Brain microvascular endothelial cell (primary cell): ENCODE measurements around the gene MAN1A2.

Experiments
- DNase-seq: peaks from one replicate; pipeline ENCODE4 v3.0.0-alpha.2; 2020
- H3K27ac ChIP-seq: fragments of 250-450 bp; sonication (Bioruptor Pico); 2 replicates; pipeline ENCODE4 v1.5.1; 2020; ENCODE audit warnings: mild to moderate bottlenecking, moderate library complexity
- H3K27me3 ChIP-seq: fragments of 250-450 bp; sonication (Bioruptor Pico); replicated peaks from 2 replicates; pipeline ENCODE4 v1.5.1; 2020; ENCODE audit warnings: mild to moderate bottlenecking
- H3K36me3 ChIP-seq: fragments of 250-450 bp; sonication (Bioruptor Pico); replicated peaks from 2 replicates; pipeline ENCODE4 v1.5.1; 2020; ENCODE audit warnings: mild to moderate bottlenecking
- H3K4me3 ChIP-seq: 2 replicates; pipeline ENCODE4 v1.5.1; 2011; ENCODE audit warnings: low read depth, mild to moderate bottlenecking, control low read depth, low read length, moderate library complexity
- CTCF ChIP-seq: IDR thresholded peaks from 2 replicates; pipeline ENCODE4 v1.5.1; 2011; ENCODE audit warnings: low read depth, mild to moderate bottlenecking, moderate library complexity, low read length, control low read depth, inconsistent platforms; ENCODE audit errors: missing control alignments
- in situ Hi-C: cut with HindIII; loops from 2 replicates; pipeline ENCODE4 v1.10.0; 2017; ENCODE audit warnings: low sequenced_read_pairs, low pct_ligation_motif_present

MAN1A2 gene

DNA sequence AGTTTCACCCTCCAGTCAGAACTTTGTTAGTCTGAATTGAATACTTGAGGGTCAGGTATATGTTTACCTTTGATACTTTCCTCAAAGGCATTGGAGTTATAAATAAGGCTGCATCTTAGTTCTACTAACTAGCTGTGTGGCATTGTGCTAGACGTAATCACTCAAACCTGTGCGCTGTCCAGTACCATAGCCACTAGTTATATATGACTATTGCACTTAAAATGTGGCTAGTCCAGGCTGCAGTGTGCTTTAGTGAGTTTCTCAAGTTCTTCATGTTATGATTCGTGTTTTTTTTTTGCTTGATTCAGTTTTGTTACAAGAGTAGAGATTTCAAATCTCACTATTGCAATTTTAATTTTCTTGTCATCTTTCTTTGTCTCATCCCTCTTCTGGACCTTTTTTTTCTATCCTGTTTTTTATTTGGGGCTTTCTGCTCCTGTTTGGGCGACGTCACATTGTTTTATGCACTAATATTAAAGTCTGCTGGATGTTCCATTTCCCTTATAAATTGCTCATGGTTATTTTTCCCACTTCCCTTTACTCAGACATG lies 5.7 kb downstream of the MAN1A2 start:
- no peak overlapping the region for H3K27ac ChIP-seq
- no peak for TF ChIP-seq CTCF
- no peak for DNase-seq
- no peaks in the 10 kb centered on the region for H3K36me3 ChIP-seq
- no peaks in the 10 kb centered on the region for H3K27me3 ChIP-seq
- H3K4me3 ChIP-seq = no peak overlapping the region
- in situ Hi-C loops = no loop called here

GRCh38 chr1:117373932-117374331 lies 6.7 kb downstream of the MAN1A2 start:
- Histone ChIP-seq H3K27me3 (no peaks in the 10 kb centered on the region), H3K36me3 (no peaks in the 10 kb centered on the region), H3K27ac (no peak overlapping the region), H3K4me3 (no peak overlapping the region)
- in situ Hi-C loops = no loop called here
- no peak for DNase-seq
- TF ChIP-seq CTCF = no peak

GRCh38 chr1:117375327-117375726 lies 8.1 kb downstream of the MAN1A2 start:
- no peak for TF ChIP-seq CTCF
- in situ Hi-C loops = no loop called here
- Histone ChIP-seq H3K27ac (no peak overlapping the region), H3K4me3 (no peak overlapping the region), H3K36me3 (no peaks in the 10 kb centered on the region), H3K27me3 (no peaks in the 10 kb centered on the region)
- DNase-seq = no peak

DNA sequence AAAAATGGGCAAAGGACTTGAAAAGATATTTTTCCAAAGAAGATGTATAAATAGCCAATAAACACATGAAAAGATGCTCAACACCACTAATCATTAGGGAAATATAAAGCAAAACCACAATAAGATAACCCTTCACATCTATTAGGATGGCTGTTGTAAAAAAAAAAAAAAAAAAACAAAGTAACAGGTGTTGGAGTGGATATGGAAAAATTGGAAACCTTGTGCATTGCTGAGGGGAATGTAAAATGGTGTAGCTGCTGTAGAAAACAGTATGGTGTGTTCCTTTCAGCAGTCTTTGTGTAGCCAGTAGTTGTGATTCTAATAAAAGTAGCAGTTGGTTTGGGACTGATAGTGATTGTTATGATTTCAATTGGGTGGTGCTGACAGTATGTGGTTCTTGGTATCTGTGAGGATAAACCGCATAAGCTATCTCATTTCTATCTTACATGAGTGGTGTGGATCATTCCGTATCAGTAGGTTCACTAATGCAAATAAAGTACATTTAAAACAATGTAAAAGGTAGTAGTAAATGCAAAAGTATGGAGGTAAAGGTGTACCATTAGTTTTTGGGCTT lies 19.9 kb downstream of the MAN1A2 start:
- Histone ChIP-seq H3K4me3 (no peak overlapping the region), H3K36me3 (no peaks in the 10 kb centered on the region), H3K27ac (no peak overlapping the region), H3K27me3 (no peaks in the 10 kb centered on the region)
- in situ Hi-C loops = no loop called here
- no peak for DNase-seq
- TF ChIP-seq CTCF = no peak

- in situ Hi-C loops = no loop called here
- Histone ChIP-seq H3K36me3 (no peaks in the 10 kb centered on the region), H3K27me3 (no peaks in the 10 kb centered on the region), H3K27ac (no peak overlapping the region), H3K4me3 (no peak overlapping the region)
- no peak for DNase-seq
- no peak for TF ChIP-seq CTCF
Observed at GRCh38 chr1:117388328-117388727, 21.1 kb downstream of the MAN1A2 start.

DNA sequence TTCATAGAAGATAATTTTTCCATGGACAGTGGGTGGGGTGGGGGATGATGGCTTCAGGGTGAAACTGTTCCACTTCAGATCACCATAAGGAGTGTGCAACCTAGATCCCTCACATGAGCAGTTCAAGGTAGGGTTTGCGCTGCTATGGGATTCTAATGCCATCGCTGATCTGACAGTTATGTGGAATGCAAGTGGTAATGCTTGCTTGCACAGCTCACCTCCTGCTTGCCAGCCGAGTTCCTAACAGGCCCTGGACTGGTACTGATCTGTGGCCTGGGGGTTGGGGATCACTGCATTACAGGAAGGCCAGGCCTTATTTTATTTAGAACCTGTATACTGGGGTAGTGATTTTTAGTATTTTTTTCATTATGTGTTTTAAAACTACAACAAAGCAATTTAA lies 22.0 kb downstream of the MAN1A2 start:
- no peak overlapping the region for H3K4me3 ChIP-seq
- in situ Hi-C loops = no loop called here
- TF ChIP-seq CTCF = no peak
- H3K27me3 ChIP-seq = no peaks in the 10 kb centered on the region
- H3K27ac ChIP-seq = no peak overlapping the region
- no peak for DNase-seq
- H3K36me3 ChIP-seq = no peaks in the 10 kb centered on the region
